ENCODE results near the gene CCDC170. TPM values are rescaled to one million over a fixed set of nuclear protein-coding genes. Genes with fewer than 3 reads are reported as not detected.

Gene CCDC170
- polyA plus RNA-seq, 1 of the 3 experiments (the other 2 are of a cell fraction): not detected

- Histone ChIP-seq H3K27me3 (ENCODE audit: insufficient read depth) (no peaks in the 10 kb centered on the region), H3K27ac (ENCODE audit: low read depth in 2 of 2, low read length in 1 of 2) (no peak overlapping the region), H3K4me1 (ENCODE audit: control insufficient read depth in 1 of 2, insufficient read depth in 2 of 2, low read depth in 1 of 2, low read length in 1 of 2) (no peaks in the 10 kb centered on the region), H4K20me1 (ENCODE audit: insufficient read depth) (no peaks in the 10 kb centered on the region), H3K9me2 (no peaks in the 10 kb centered on the region), H2AFZ (ENCODE audit: low read depth) (no peak overlapping the region), H3K36me3 (replicated peaks in 1 of 2; ENCODE audit: control insufficient read depth in 1 of 2, insufficient read depth in 2 of 2, low read length in 1 of 2) (no peaks in the 10 kb centered on the region), H3K79me2 (ENCODE audit: insufficient read depth) (no peaks in the 10 kb centered on the region), H3K4me2 (no peak overlapping the region), H3K9me3 (no peaks in the 10 kb centered on the region), H3K9ac (no peak overlapping the region), H3K4me3 (ENCODE audit: low read depth in 2 of 2, low read length in 1 of 2) (no peak overlapping the region), H3F3A (replicated peaks; ENCODE audit: insufficient read depth) (no peaks in the 10 kb centered on the region)
- ChIA-PET POLR2A (no interaction called here), CTCF (no interaction called here)
- DNase-seq: no peak
- TF ChIP-seq ELF1 (IDR thresholded peaks at IDR 0.05) (no peak), TCF12 (IDR thresholded peaks at IDR 0.05) (no peak), YY1 (IDR thresholded peaks at IDR 0.05; ENCODE audit: low read depth) (no peak), FOSL2 (IDR thresholded peaks at IDR 0.05; ENCODE audit: borderline replicate concordance, low read depth) (no peak), IRF3 (IDR thresholded peaks at IDR 0.05; ENCODE audit: low read depth, low read length) (no peak), RAD21 (IDR thresholded peaks at IDR 0.05; ENCODE audit: low read length) (no peak), GATA2 (CRISPR knock-in tag; IDR thresholded peaks at IDR 0.05) (no peak), TAF1 (IDR thresholded peaks at IDR 0.05; ENCODE audit: borderline replicate concordance, low read depth, low read length) (no peak), GABPA (IDR thresholded peaks at IDR 0.05; ENCODE audit: low read depth) (no peak), MXI1 (IDR thresholded peaks at IDR 0.05; ENCODE audit: low read depth, low read length) (no peak), ZBTB33 (IDR thresholded peaks at IDR 0.05; ENCODE audit: borderline replicate concordance, low read depth) (no peak), MEF2A (IDR thresholded peaks at IDR 0.05; ENCODE audit: borderline replicate concordance, low read depth) (no peak)
- TF ChIP-seq, protein P1, sequence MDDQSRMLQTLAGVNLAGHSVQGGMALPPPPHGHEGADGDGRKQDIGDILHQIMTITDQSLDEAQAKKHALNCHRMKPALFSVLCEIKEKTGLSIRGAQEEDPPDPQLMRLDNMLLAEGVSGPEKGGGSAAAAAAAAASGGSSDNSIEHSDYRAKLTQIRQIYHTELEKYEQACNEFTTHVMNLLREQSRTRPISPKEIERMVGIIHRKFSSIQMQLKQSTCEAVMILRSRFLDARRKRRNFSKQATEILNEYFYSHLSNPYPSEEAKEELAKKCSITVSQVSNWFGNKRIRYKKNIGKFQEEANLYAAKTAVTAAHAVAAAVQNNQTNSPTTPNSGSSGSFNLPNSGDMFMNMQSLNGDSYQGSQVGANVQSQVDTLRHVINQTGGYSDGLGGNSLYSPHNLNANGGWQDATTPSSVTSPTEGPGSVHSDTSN (IDR thresholded peaks at IDR 0.05): no peak
- TF ChIP-seq, protein P2, sequence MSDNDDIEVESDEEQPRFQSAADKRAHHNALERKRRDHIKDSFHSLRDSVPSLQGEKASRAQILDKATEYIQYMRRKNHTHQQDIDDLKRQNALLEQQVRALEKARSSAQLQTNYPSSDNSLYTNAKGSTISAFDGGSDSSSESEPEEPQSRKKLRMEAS (IDR thresholded peaks at IDR 0.05; ENCODE audit: low read depth): no peak
- TF ChIP-seq, protein P3, sequence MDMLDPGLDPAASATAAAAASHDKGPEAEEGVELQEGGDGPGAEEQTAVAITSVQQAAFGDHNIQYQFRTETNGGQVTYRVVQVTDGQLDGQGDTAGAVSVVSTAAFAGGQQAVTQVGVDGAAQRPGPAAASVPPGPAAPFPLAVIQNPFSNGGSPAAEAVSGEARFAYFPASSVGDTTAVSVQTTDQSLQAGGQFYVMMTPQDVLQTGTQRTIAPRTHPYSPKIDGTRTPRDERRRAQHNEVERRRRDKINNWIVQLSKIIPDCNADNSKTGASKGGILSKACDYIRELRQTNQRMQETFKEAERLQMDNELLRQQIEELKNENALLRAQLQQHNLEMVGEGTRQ (IDR thresholded peaks at IDR 0.05; ENCODE audit: borderline replicate concordance, low read depth, low read length): no peak
- 17% methylated on average over 3 of the region's 3 CpGs for WGBS (ENCODE audit: low lambda C conversion rate)
These were observed 59.8 kb downstream of the CCDC170 start for GRCh38 chr6:151553416-151554165.
